GM23338 (cell line): ENCODE measurements around the gene ZBTB46. TPM values are rescaled to one million over a fixed set of nuclear protein-coding genes. Genes with fewer than 3 reads are reported as not detected.

Experiments used
- ATAC-seq: fragments of 200-7000 bp; cut with Tn5 transposase; 3 replicates; pipeline ENCODE4 v1.9.1; 2020
- DNase-seq: peaks from one replicate; pipeline ENCODE4 v3.0.0-alpha.2; 2015; ENCODE audit warnings: low spot score
- H2AFZ ChIP-seq: fragments of 200-600 bp; sonication (generic); 2 replicates; pipeline ENCODE4 v1.8.0; 2016; ENCODE audit warnings: antibody characterized with exemption, mild to moderate bottlenecking, moderate library complexity
- H3F3A ChIP-seq: fragments of 200-600 bp; sonication (generic); replicated peaks from 2 replicates; pipeline ENCODE4 v1.8.0; 2017; ENCODE audit warnings: antibody characterized with exemption, mixed run types, low read depth
- H3K27ac ChIP-seq: fragments of 200-600 bp; sonication (generic); 2 replicates; pipeline ENCODE4 v1.6.1; 2016; ENCODE audit warnings: low read depth
- H3K27me3 ChIP-seq: fragments of 200-600 bp; sonication (generic); 2 replicates; pipeline ENCODE4 v1.8.0; 2016; ENCODE audit warnings: mild to moderate bottlenecking, mixed run types, moderate library complexity; ENCODE audit not compliant: insufficient read depth
- H3K36me3 ChIP-seq: fragments of 200-600 bp; sonication (generic); 2 replicates; pipeline ENCODE4 v1.8.0; 2016; ENCODE audit warnings: mild to moderate bottlenecking; ENCODE audit not compliant: insufficient read depth
- H3K4me1 ChIP-seq: fragments of 200-600 bp; sonication (generic); 2 replicates; pipeline ENCODE4 v1.8.0; 2016; ENCODE audit warnings: mild to moderate bottlenecking, moderate library complexity; ENCODE audit not compliant: insufficient read depth
- H3K4me2 ChIP-seq: fragments of 200-600 bp; sonication (generic); 2 replicates; pipeline ENCODE4 v1.7.1; 2017; ENCODE audit warnings: mixed run types
- H3K4me3 ChIP-seq: fragments of 200-600 bp; sonication (generic); 2 replicates; pipeline ENCODE4 v1.6.1; 2016; ENCODE audit warnings: mixed run types
- H3K79me2 ChIP-seq: fragments of 200-600 bp; sonication (generic); replicated peaks from 2 replicates; pipeline ENCODE4 v1.8.0; 2017; ENCODE audit warnings: mild to moderate bottlenecking; ENCODE audit not compliant: insufficient read depth
- H3K9me2 ChIP-seq: fragments of 200-600 bp; sonication (generic); 2 replicates; pipeline ENCODE4 v1.8.0; 2017; ENCODE audit not compliant: insufficient read depth
- H4K20me1 ChIP-seq: fragments of 200-600 bp; sonication (generic); replicated peaks from 2 replicates; pipeline ENCODE4 v1.8.0; 2017; ENCODE audit warnings: mild to moderate bottlenecking; ENCODE audit not compliant: insufficient read depth
- H3K27ac Mint-ChIP-seq: 2 replicates; pipeline ENCODE4 v1.8.0; 2020; ENCODE audit warnings: inconsistent platforms, mild to moderate bottlenecking, moderate library complexity, mixed read lengths
- H3K27me3 Mint-ChIP-seq: 3 replicates; pipeline ENCODE4 v1.8.0; 2022; ENCODE audit warnings: low read depth, mild to moderate bottlenecking, moderate library complexity, mixed read lengths, inconsistent platforms; ENCODE audit not compliant: insufficient read depth, poor library complexity
- H3K36me3 Mint-ChIP-seq: 3 replicates; pipeline ENCODE4 v1.8.0; 2021; ENCODE audit warnings: low read depth, mild to moderate bottlenecking, inconsistent platforms, moderate library complexity, mixed read lengths
- H3K4me1 Mint-ChIP-seq: 3 replicates; pipeline ENCODE4 v1.8.0; 2020; ENCODE audit warnings: mild to moderate bottlenecking, inconsistent platforms, mixed read lengths
- H3K4me3 Mint-ChIP-seq: 3 replicates; pipeline ENCODE4 v1.8.0; 2021; ENCODE audit warnings: moderate library complexity, mild to moderate bottlenecking, inconsistent platforms, mixed read lengths
- H3K9me3 Mint-ChIP-seq: 3 replicates; pipeline ENCODE4 v1.8.0; 2020; ENCODE audit warnings: moderate library complexity, mild to moderate bottlenecking, inconsistent platforms, mixed read lengths
- CREB1 ChIP-seq: fragments of 250-450 bp; sonication (Bioruptor Pico); IDR thresholded peaks from 2 replicates; pipeline ENCODE4 v1.5.0; 2020; ENCODE audit warnings: low read depth, mild to moderate bottlenecking, moderate library complexity
- CTCF ChIP-seq, 2 experiments: fragments of 200-600 bp in 1 of 2; sonication (generic) in 1 of 2; conservative IDR thresholded peaks; 2 replicates each; pipeline versions ENCODE4 v1.5.1 to v1.6.1; 2016 to 2017; ENCODE audit warnings: antibody characterized with exemption in 2 of 2, low read depth in 2 of 2, mild to moderate bottlenecking in 2 of 2, moderate library complexity in 1 of 2
- ETS1 ChIP-seq: IDR thresholded peaks from 2 replicates; pipeline ENCODE4 v1.6.1; 2016; ENCODE audit warnings: antibody characterized with exemption
- EZH2 ChIP-seq: fragments of 200-600 bp; sonication (generic); IDR thresholded peaks from one replicate; pipeline ENCODE4 v1.8.0; 2017; ENCODE audit warnings: antibody characterized with exemption, mild to moderate bottlenecking, low read depth; ENCODE audit not compliant: unreplicated experiment
- EZH2phosphoT487 ChIP-seq: fragments of 200-600 bp; sonication (generic); IDR thresholded peaks from one replicate; pipeline ENCODE4 v1.8.1; 2018; ENCODE audit warnings: antibody characterized with exemption; ENCODE audit not compliant: unreplicated experiment
- JUNB ChIP-seq: IDR thresholded peaks from one replicate; pipeline ENCODE4 v1.6.1; 2016; ENCODE audit warnings: antibody characterized with exemption; ENCODE audit not compliant: unreplicated experiment
- NANOG ChIP-seq: IDR thresholded peaks from 2 replicates; pipeline ENCODE4 v1.6.1; 2016; ENCODE audit warnings: antibody characterized with exemption, borderline replicate concordance
- POLR2AphosphoS5 ChIP-seq: IDR thresholded peaks from 2 replicates; pipeline ENCODE4 v1.6.1; 2016; ENCODE audit warnings: antibody characterized with exemption, low read depth
- REST ChIP-seq: IDR thresholded peaks from one replicate; pipeline ENCODE4 v1.6.1; 2018; ENCODE audit warnings: antibody characterized with exemption; ENCODE audit not compliant: unreplicated experiment
- STAT1 ChIP-seq: IDR thresholded peaks from one replicate; pipeline ENCODE4 v1.6.1; 2016; ENCODE audit warnings: antibody characterized with exemption; ENCODE audit not compliant: unreplicated experiment
- ZNF114 ChIP-seq: fragments of 250-450 bp; sonication (Bioruptor Pico); IDR thresholded peaks from 2 replicates; pipeline ENCODE4 v1.5.0; 2020; ENCODE audit warnings: mild to moderate bottlenecking, moderate library complexity
- ZNF331 ChIP-seq: fragments of 250-450 bp; sonication (Bioruptor Pico); IDR thresholded peaks from 2 replicates; pipeline ENCODE4 v1.5.0; 2020; ENCODE audit warnings: low read depth, mild to moderate bottlenecking, moderate library complexity
- ZNF462 ChIP-seq: fragments of 250-450 bp; sonication (Bioruptor Pico); IDR thresholded peaks from 2 replicates; pipeline ENCODE4 v1.5.0; 2020; ENCODE audit warnings: mild to moderate bottlenecking, moderate library complexity
- polyA plus RNA-seq: library from polyadenylated mRNA; unstranded; fragments of >200 nt; fragmentation: Nextera tagmentation; extraction: Ambion mirVana; gene quantifications from 2 replicates; pipeline ENCODE4 v1.2.1, GENCODE V29; 2016
- total RNA-seq: library from RNA; depleted of rRNA; stranded (reverse); fragments of >200 nt; shearing (Covaris generic); gene quantifications from 2 replicates; pipeline ENCODE4 v1.2.3, GENCODE V29; 2014

The ZBTB46 gene
- total and polyA plus RNA-seq, 2 experiments from 2014 or later: 3.2 to 26.9 TPM

DNA sequence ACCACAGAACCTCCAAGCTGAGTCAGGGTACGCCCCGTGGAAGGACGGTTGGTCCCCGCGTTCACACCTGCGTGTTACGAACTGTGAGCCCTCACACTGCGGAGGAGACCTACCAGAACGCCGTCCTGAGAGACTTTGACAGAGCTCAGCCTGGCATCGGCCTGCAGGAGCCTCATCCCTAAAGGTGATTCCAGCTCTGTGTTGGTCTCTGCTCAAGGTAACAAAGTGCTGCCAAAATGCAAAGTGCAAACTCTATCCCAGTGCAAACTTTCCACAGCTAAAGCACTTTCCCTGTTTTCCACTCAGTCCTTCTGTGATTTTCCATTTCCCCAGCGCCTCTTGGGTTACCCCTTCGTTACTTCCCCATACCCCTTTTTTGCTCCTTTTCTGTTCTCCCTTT is 8.6 kb upstream of the ZBTB46 start:
- Mint-ChIP-seq H3K4me1 (peaks cover 25% of the 10 kb centered on the region), H3K9me3 (no peaks in the 10 kb centered on the region), H3K4me3 (no peak overlapping the region), H3K27me3 (peaks cover 13% of the 10 kb centered on the region), H3K27ac (no peak overlapping the region), H3K36me3 (no peaks in the 10 kb centered on the region)
- Histone ChIP-seq H2AFZ (no peak overlapping the region), H3F3A (0 out of 2 replicates have a peak, but pooled peaks cover 5% of the 10 kb centered on the region), H3K36me3 (no peaks in the 10 kb centered on the region), H3K79me2 (no peaks in the 10 kb centered on the region), H3K27me3 (no peaks in the 10 kb centered on the region), H3K4me2 (no peak overlapping the region), H3K4me1 (peaks cover 8% of the 10 kb centered on the region; the same call in 1 of the 2 replicates), H4K20me1 (no peaks in the 10 kb centered on the region), H3K9me2 (no peaks in the 10 kb centered on the region), H3K27ac (no peak overlapping the region), H3K4me3 (no peak overlapping the region)
- no peak for ATAC-seq
- no peak for DNase-seq
- TF ChIP-seq JUNB: no peak
- no peak for TF ChIP-seq ZNF114
- TF ChIP-seq ETS1: no peak
- no peak for TF ChIP-seq POLR2AphosphoS5
- TF ChIP-seq STAT1: no peak
- TF ChIP-seq EZH2: no peak
- TF ChIP-seq CTCF (conservative IDR thresholded peaks at IDR 0.05; ENCODE audit: low read depth in 2 of 2): no peak
- no peak for TF ChIP-seq REST
- TF ChIP-seq EZH2phosphoT487: no peak
- no peak for TF ChIP-seq ZNF331 (CRISPR knock-in tag)
- TF ChIP-seq ZNF462 (CRISPR knock-in tag): no peak
- no peak for TF ChIP-seq CREB1 (CRISPR knock-in tag)
- TF ChIP-seq NANOG: no peak
